Esophagus squamous epithelium (tissue), 5 donors: ENCODE results near the gene LMTK2. TPM values are rescaled to one million over a fixed set of nuclear protein-coding genes. Genes with fewer than 3 reads are reported as not detected.
A peak's percentile ranks its signal among the peaks of the same experiment; 100 is the strongest.

ENCODE experiments used
- DNase-seq: peaks from one replicate; lab custom pipeline; 2025; lab: John Stamatoyannopoulos, UW
- H3K27ac ChIP-seq, 4 donors: fragments of 200-600 bp; sonication (generic); one replicate each; pipeline ENCODE4 v1.5.1; 2016 to 2019; ENCODE audit warnings: mild to moderate bottlenecking in 1 of 4
- H3K27me3 ChIP-seq, 4 donors: fragments of 200-600 bp; sonication (generic); 1 replicate in 3 of 4; 2 replicates in 1 of 4; pipeline versions ENCODE4 v1.5.1 to v1.6.0; 2017 to 2021; ENCODE audit warnings: antibody characterized with exemption in 1 of 4
- H3K36me3 ChIP-seq, 3 donors: fragments of 200-600 bp; sonication (generic); one replicate each; pipeline ENCODE4 v1.5.1; 2016 to 2019
- H3K4me1 ChIP-seq, 3 donors: fragments of 200-600 bp; sonication (generic); one replicate each; pipeline ENCODE4 v1.5.1; 2017 to 2019
- H3K4me3 ChIP-seq, 4 donors: fragments of 200-600 bp; sonication (generic); 1 replicate in 3 of 4; 2 replicates in 1 of 4; pipeline ENCODE4 v1.5.1; 2016 to 2019; ENCODE audit warnings: mild to moderate bottlenecking in 2 of 4, moderate library complexity in 1 of 4
- H3K9me3 ChIP-seq, 3 donors: fragments of 200-600 bp; sonication (generic); one replicate each; pipeline ENCODE4 v1.5.1; 2016 to 2019
- CTCF ChIP-seq, 6 experiments: fragments of 450-650 bp in 4 of 6; fragments of 200-600 bp in 2 of 6; sonication (generic) in 2 of 6; IDR thresholded peaks; one replicate each; pipeline ENCODE4 v1.5.1; 2016 to 2019; ENCODE audit warnings: antibody characterized with exemption in 6 of 6, mild to moderate bottlenecking in 4 of 6, moderate library complexity in 4 of 6
- POLR2A ChIP-seq, 4 donors: fragments of 450-650 bp; IDR thresholded peaks; one replicate each; pipeline ENCODE4 v1.6.1; 2017; ENCODE audit warnings: antibody characterized with exemption in 4 of 4, mild to moderate bottlenecking in 4 of 4, moderate library complexity in 3 of 4
- WGBS, 2 donors: methylation state at CpG; one replicate each; pipeline ENCODE4 v1.1.5; 2018; 5-methylcytosine and 5-hydroxymethylcytosine counted together
- intact Hi-C: fragments of 100-400 bp; cut with DNase I; formaldehyde crosslinking; loops from one replicate; pipeline ENCODE4 v1.15.0; 2022
- total RNA-seq, 4 donors: library from RNA; depleted of rRNA; stranded (reverse); fragments of >200 nt; gene quantifications; one replicate each; pipeline ENCODE4 v1.1.0, GENCODE V29; 2016
- donor health status: DM: yes; HTN: yes; CAD: no.

Gene LMTK2
- total RNA-seq, 4 donors from 2014 or later, result 16.0 to 29.3 (median 20.3) TPM

- WGBS, 2 donors, result 63 to 68% methylated on average over 8 of the region's 8 CpGs
- H3K27ac ChIP-seq, result no peak overlapping the region
Measured at GRCh38 chr7:98175260-98175940, 68.7 kb downstream of the LMTK2 start.

DNA sequence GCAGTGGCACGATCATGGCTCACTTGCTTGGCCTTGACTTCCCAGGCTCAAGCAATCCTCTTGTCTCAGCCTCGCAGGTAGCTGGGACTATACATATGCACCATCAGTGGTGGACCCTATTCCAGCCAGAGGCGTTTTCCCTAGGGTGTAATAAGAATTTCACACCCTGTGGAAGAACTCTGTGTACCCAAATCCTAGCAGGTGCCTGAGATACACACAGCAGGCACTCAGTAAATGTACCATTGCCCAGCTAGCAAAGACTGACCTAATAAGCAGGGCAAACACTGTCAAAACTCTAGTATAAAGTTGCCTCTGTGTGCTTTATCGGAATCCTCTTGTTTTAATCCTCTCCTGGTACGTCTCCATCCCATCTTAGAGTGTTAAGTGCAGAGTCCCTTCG lies 70.9 kb downstream of the LMTK2 start:
- 96 to 98% methylated on average over 5 of the region's 6 CpGs for WGBS, 2 donors
- intact Hi-C loops, result no loop called here
- Histone ChIP-seq H3K27me3 (no peaks in the 10 kb centered on the region), H3K4me1 (peaks cover 0 to 14% (median 0%) of the 10 kb centered on the region in 3 donors), H3K4me3 (no peak overlapping the region), H3K36me3 (peaks cover 0 to 85% (median 3%) of the 10 kb centered on the region in 3 donors), H3K9me3 (no peaks in the 10 kb centered on the region), H3K27ac (peak overlapping the region in 1 of 4 donors; percentile 72)
- no peak for DNase-seq
- TF ChIP-seq POLR2A (IDR thresholded peaks at IDR 0.05) (no peak), CTCF (IDR thresholded peaks at IDR 0.05) (no peak)

More at GRCh38 chr7:98175260-98175940, 68.7 kb downstream of the LMTK2 start:
- DNase-seq, result no peak
- Histone ChIP-seq H3K27me3 (no peaks in the 10 kb centered on the region), H3K4me1 (peaks cover 0 to 14% (median 0%) of the 10 kb centered on the region in 3 donors), H3K9me3 (no peaks in the 10 kb centered on the region), H3K4me3 (no peak overlapping the region), H3K36me3 (peaks cover 0 to 94% (median 3%) of the 10 kb centered on the region in 3 donors)
- intact Hi-C loops, result no loop called here
- no peak for TF ChIP-seq POLR2A (IDR thresholded peaks at IDR 0.05)
- TF ChIP-seq CTCF (IDR thresholded peaks at IDR 0.05), result no peak

DNA sequence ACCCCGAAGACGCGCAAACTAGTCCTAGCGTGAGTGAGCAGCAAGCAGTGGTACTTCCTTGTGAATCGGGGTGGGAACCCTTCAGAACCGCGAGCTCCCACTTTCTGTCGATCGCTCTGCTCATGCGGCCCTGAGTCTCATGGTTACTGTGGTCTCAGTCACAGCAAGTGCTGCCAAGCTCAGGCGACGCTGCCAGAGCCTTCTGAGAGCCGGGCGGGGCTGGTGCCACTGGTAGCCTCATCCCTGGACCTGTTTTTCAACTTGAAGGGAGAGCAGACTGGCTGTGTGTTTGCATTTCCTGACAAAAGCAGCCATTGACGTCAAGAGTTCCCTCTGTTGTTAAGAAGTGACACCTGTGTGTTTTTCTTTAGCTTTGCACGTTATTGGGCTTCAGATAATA lies 71.7 kb downstream of the LMTK2 start:
- Histone ChIP-seq H3K4me3 (no peak overlapping the region), H3K36me3 (peaks cover 0 to 77% (median 0%) of the 10 kb centered on the region in 3 donors), H3K27me3 (no peaks in the 10 kb centered on the region), H3K4me1 (peaks cover 0 to 14% (median 0%) of the 10 kb centered on the region in 3 donors), H3K9me3 (no peaks in the 10 kb centered on the region), H3K27ac (peak overlapping the region in 2 of 4 donors; percentile 62 to 72)
- DNase-seq, result no peak
- intact Hi-C loops, result no loop called here
- WGBS, 2 donors, result 85 to 87% methylated on average over 16 of the region's 16 CpGs
- TF ChIP-seq POLR2A (IDR thresholded peaks at IDR 0.05) (no peak), CTCF (IDR thresholded peaks at IDR 0.05) (no peak)

DNA sequence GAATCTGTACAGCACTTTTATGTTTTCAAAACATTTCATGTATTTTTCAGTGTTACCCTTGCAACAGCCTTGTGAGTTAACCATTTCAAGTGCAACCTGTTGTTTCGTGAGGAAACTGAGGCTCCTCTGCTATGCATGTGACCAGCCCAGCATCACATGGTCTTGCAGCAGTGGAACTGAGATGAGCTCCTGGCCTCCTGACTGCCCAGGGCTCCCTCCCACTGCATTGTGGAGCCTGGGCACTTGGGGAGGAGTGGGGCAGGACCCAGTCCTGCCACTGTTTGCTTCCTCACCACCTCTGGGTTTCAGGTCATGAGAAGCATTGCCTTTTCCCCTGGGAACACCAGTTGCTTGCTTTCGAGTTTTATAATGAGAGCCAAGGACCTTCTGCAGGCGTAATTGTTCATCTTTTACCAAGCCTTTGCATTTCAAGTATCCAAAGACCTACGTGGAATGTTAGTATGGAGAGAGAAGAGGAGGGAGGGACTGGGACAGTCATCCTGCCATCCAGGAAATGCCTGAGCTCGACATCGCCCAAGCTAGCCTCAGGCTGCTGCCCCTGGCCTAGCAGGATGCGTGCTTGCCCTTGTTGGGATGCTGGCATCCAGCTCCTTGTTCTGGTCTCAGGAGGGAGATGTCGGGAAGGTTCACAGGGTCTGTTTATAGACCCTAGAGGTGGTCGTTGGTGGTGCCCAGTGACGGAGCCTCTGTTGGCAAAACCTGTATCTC lies 72.3 kb downstream of the LMTK2 start:
- H3K36me3 ChIP-seq, result peaks cover 0 to 71% (median 0%) of the 10 kb centered on the region in 3 donors
- H3K4me3 ChIP-seq, result no peak overlapping the region
- H3K4me1 ChIP-seq, result peaks cover 0 to 14% (median 0%) of the 10 kb centered on the region in 3 donors
- TF ChIP-seq CTCF (IDR thresholded peaks at IDR 0.05) (no peak), POLR2A (IDR thresholded peaks at IDR 0.05) (no peak)
- H3K27me3 ChIP-seq, result no peaks in the 10 kb centered on the region
- no peaks in the 10 kb centered on the region for H3K9me3 ChIP-seq
- DNase-seq, result no peak
- intact Hi-C loops, result no loop called here
- WGBS, 2 donors, result 74 to 91% methylated on average over 7 to 8 of the region's 10 CpGs
- peak overlapping the region in 2 of 4 donors; percentile 62 to 72 for H3K27ac ChIP-seq

DNA sequence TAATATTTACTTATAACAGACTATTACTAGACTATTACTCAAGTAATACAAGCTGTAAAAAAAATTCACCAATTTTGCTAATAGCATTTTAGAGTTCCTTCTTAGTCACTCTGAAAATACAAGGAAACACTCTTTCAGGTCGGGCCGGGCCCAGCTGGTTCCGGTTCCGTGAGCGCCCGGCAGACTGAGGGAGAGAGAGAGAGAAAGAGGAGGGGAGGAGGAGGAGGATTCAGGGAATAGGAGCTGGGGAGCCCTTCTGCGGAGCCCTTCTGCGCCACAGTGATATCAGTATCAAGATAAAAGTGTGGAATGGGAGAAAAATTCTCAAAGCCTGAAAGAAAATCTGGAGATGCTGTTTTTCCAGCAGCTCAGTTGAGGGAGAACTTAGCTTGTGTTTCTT lies 74.1 kb downstream of the LMTK2 start:
- Histone ChIP-seq H3K4me1 (peaks cover 0 to 14% (median 0%) of the 10 kb centered on the region in 3 donors), H3K27me3 (no peaks in the 10 kb centered on the region), H3K36me3 (peaks cover 0 to 64% (median 0%) of the 10 kb centered on the region in 3 donors), H3K27ac (no peak overlapping the region), H3K9me3 (no peaks in the 10 kb centered on the region), H3K4me3 (no peak overlapping the region)
- no peak for TF ChIP-seq CTCF (IDR thresholded peaks at IDR 0.05)
- no peak for TF ChIP-seq POLR2A (IDR thresholded peaks at IDR 0.05)
- WGBS, 2 donors, result 81 to 83% methylated on average over 8 of the region's 8 CpGs
- no peak for DNase-seq
- intact Hi-C loops, result no loop called here
